Hepatocyte (in vitro differentiated cells): ENCODE measurements around the gene THPO. TPM values are rescaled to one million over a fixed set of nuclear protein-coding genes. Genes with fewer than 3 reads are reported as not detected.
A peak's percentile ranks its signal among the peaks of the same experiment; 100 is the strongest.

ENCODE experiments used
- DNase-seq: peaks from one replicate; pipeline ENCODE4 v3.0.0-alpha.2; 2016; ENCODE audit warnings: low spot score
- H2AFZ ChIP-seq: fragments of 200-600 bp; sonication (generic); 2 replicates; pipeline ENCODE4 v1.6.0; 2016; ENCODE audit warnings: antibody characterized with exemption, mild to moderate bottlenecking
- H3K27ac ChIP-seq: fragments of 200-600 bp; sonication (generic); 2 replicates; pipeline ENCODE4 v1.5.1; 2016; ENCODE audit warnings: mild to moderate bottlenecking
- H3K27me3 ChIP-seq: fragments of 200-600 bp; sonication (generic); 2 replicates; pipeline ENCODE4 v1.6.1; 2016
- H3K36me3 ChIP-seq: fragments of 200-600 bp; sonication (generic); replicated peaks from 2 replicates; pipeline ENCODE4 v1.5.1; 2016; ENCODE audit warnings: low read depth; ENCODE audit not compliant: insufficient read depth
- H3K4me1 ChIP-seq: fragments of 200-600 bp; sonication (generic); 2 replicates; pipeline ENCODE4 v1.5.1; 2016; ENCODE audit warnings: mild to moderate bottlenecking, moderate library complexity; ENCODE audit not compliant: insufficient read depth
- H3K4me2 ChIP-seq: fragments of 200-600 bp; sonication (generic); 2 replicates; pipeline ENCODE4 v1.6.0; 2016
- H3K4me3 ChIP-seq: fragments of 200-600 bp; sonication (generic); 2 replicates; pipeline ENCODE4 v1.5.1; 2016; ENCODE audit warnings: mild to moderate bottlenecking
- H3K79me2 ChIP-seq: fragments of 200-600 bp; sonication (generic); 2 replicates; pipeline ENCODE4 v1.6.0; 2017; ENCODE audit warnings: mild to moderate bottlenecking
- H3K9me2 ChIP-seq: fragments of 200-600 bp; sonication (generic); replicated peaks from 2 replicates; pipeline ENCODE4 v1.6.0; 2017; ENCODE audit warnings: mild to moderate bottlenecking; ENCODE audit not compliant: insufficient read depth
- H3K9me3 ChIP-seq: fragments of 200-600 bp; sonication (generic); 2 replicates; pipeline ENCODE4 v1.5.1; 2016; ENCODE audit warnings: low read depth, mild to moderate bottlenecking
- H4K20me1 ChIP-seq: fragments of 200-600 bp; sonication (generic); 2 replicates; pipeline ENCODE4 v1.6.0; 2016; ENCODE audit warnings: mild to moderate bottlenecking; ENCODE audit not compliant: insufficient read depth, poor library complexity, severe bottlenecking
- CTCF ChIP-seq: fragments of 200-600 bp; sonication (generic); IDR thresholded peaks from 2 replicates; pipeline ENCODE4 v1.5.1; 2016; ENCODE audit warnings: antibody characterized with exemption, mild to moderate bottlenecking; ENCODE audit not compliant: poor library complexity
- EZH2 ChIP-seq: fragments of 200-600 bp; sonication (generic); IDR thresholded peaks from 2 replicates; pipeline ENCODE4 v1.6.1; 2016; ENCODE audit warnings: antibody characterized with exemption, mild to moderate bottlenecking, borderline replicate concordance
- EZH2phosphoT487 ChIP-seq: fragments of 200-600 bp; sonication (generic); IDR thresholded peaks from one replicate; pipeline ENCODE4 v1.6.1; 2018; ENCODE audit warnings: antibody characterized with exemption, mild to moderate bottlenecking, low read depth, moderate library complexity; ENCODE audit not compliant: unreplicated experiment, severe bottlenecking
- WGBS: methylation state at CpG from one replicate; pipeline ENCODE4 v1.1.6; 2016; ENCODE audit warnings: low lambda C conversion rate; ENCODE audit errors: missing lambda C conversion rate; 5-methylcytosine and 5-hydroxymethylcytosine counted together
- polyA plus RNA-seq: library from polyadenylated mRNA; unstranded; fragments of >200 nt; fragmentation: Nextera tagmentation; extraction: Ambion mirVana; gene quantifications from 2 replicates; pipeline ENCODE4 v1.2.1, GENCODE V29; 2016
- total RNA-seq: library from RNA; depleted of rRNA; stranded (reverse); fragments of >200 nt; gene quantifications from 2 replicates; pipeline ENCODE4 v1.2.3, GENCODE V29; 2014

Gene THPO
- total and polyA plus RNA-seq, 2 experiments from 2014 or later = 1.8 to 5.2 TPM

GRCh38 chr3:184334470-184335158 lies 43.4 kb downstream of the THPO start:
- Histone ChIP-seq H2AFZ (no peak overlapping the region), H3K9me3 (no peaks in the 10 kb centered on the region), H4K20me1 (peaks cover 35% of the 10 kb centered on the region), H3K9me2 (no peaks in the 10 kb centered on the region), H3K27ac (peak overlapping the region; percentile 100), H3K4me3 (no peak overlapping the region), H3K4me1 (peaks cover 16% of the 10 kb centered on the region), H3K4me2 (no peak overlapping the region), H3K79me2 (peaks cover 29% of the 10 kb centered on the region), H3K36me3 (no peaks in the 10 kb centered on the region), H3K27me3 (no peaks in the 10 kb centered on the region)
- 91% methylated on average over 14 of the region's 15 CpGs for WGBS
- TF ChIP-seq CTCF = no peak
- no peak for TF ChIP-seq EZH2phosphoT487
- no peak for TF ChIP-seq EZH2
- peak; percentile 52 for DNase-seq

- Histone ChIP-seq H3K36me3 (no peaks in the 10 kb centered on the region), H3K4me1 (peaks cover 12% of the 10 kb centered on the region), H3K4me2 (no peak overlapping the region), H3K27me3 (no peaks in the 10 kb centered on the region), H4K20me1 (peaks cover 31% of the 10 kb centered on the region), H3K79me2 (peaks cover 25% of the 10 kb centered on the region), H3K27ac (peak overlapping the region; percentile 100), H3K4me3 (no peak overlapping the region), H2AFZ (no peak overlapping the region), H3K9me3 (no peaks in the 10 kb centered on the region), H3K9me2 (no peaks in the 10 kb centered on the region)
- TF ChIP-seq EZH2phosphoT487 (no peak), CTCF (no peak), EZH2 (no peak)
- 84% methylated on average over 3 of the region's 3 CpGs for WGBS
- DNase-seq = no peak
Observed at GRCh38 chr3:184333700-184334099, 44.3 kb downstream of the THPO start.

DNA sequence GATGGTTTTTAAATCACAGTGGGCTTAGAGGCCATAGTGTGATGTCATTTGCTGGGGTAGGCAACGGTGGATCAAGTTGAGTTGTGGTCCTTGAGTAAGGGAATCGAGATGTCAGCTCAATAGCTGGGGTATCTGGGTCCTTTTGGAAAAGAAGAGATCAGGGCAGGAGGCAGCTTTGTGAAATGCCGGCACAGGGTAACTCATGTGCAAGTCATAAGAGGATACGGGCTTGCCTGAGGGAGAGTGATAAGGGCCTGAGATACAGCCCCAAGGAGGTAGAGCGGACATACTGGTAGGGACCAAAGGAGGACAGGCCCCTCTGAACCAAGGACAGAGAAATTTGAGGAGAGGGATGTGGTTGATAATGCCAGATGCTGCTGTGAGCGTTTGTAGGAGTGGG lies 44.8 kb downstream of the THPO start:
- no peak overlapping the region for H3K4me2 ChIP-seq
- no peak overlapping the region for H3K4me3 ChIP-seq
- no peaks in the 10 kb centered on the region for H3K9me2 ChIP-seq
- H3K79me2 ChIP-seq = peaks cover 25% of the 10 kb centered on the region
- H4K20me1 ChIP-seq = peaks cover 31% of the 10 kb centered on the region
- no peaks in the 10 kb centered on the region for H3K27me3 ChIP-seq
- H3K36me3 ChIP-seq = no peaks in the 10 kb centered on the region
- 95% methylated on average over 6 of the region's 6 CpGs for WGBS
- H2AFZ ChIP-seq = no peak overlapping the region
- H3K4me1 ChIP-seq = peaks cover 12% of the 10 kb centered on the region
- H3K9me3 ChIP-seq = no peaks in the 10 kb centered on the region
- no peak for DNase-seq
- H3K27ac ChIP-seq = peak overlapping the region; percentile 100
- no peak for TF ChIP-seq EZH2phosphoT487
- no peak for TF ChIP-seq EZH2
- no peak for TF ChIP-seq CTCF
